Tibial artery (tissue), 4 donors: ENCODE data around the gene CDC5L.

Experiments
- DNase-seq, 2 donors: peaks; one replicate each; pipeline ENCODE4 v3.0.0-alpha.2; 2019
- H3K27ac ChIP-seq, 2 donors: fragments of 200-600 bp; sonication (generic) in 1 of 2; 1 replicate in 1 of 2; 2 replicates in 1 of 2; pipeline ENCODE4 v1.5.1; 2018 to 2019; ENCODE audit warnings: mild to moderate bottlenecking in 1 of 2
- H3K27me3 ChIP-seq, 2 donors: fragments of 200-600 bp; sonication (generic) in 1 of 2; one replicate each; pipeline versions ENCODE4 v1.5.1 to v1.6.0; 2016 to 2019
- H3K36me3 ChIP-seq, 3 donors: fragments of 200-600 bp; sonication (generic) in 2 of 3; one replicate each; pipeline ENCODE4 v1.5.1; 2016 to 2019; ENCODE audit warnings: mild to moderate bottlenecking in 2 of 3
- H3K4me1 ChIP-seq, 4 donors: fragments of 200-600 bp; sonication (generic) in 2 of 4; 1 replicate in 3 of 4; 2 replicates in 1 of 4; pipeline ENCODE4 v1.5.1; 2016 to 2019
- H3K4me3 ChIP-seq, 2 donors: fragments of 200-600 bp; sonication (generic) in 1 of 2; 1 replicate in 1 of 2; 2 replicates in 1 of 2; pipeline ENCODE4 v1.5.1; 2018 to 2019; ENCODE audit warnings: mild to moderate bottlenecking in 2 of 2
- H3K9me3 ChIP-seq, 3 donors: fragments of 200-600 bp; sonication (generic) in 1 of 3; one replicate each; pipeline ENCODE4 v1.5.1; 2016 to 2019
- CTCF ChIP-seq, 2 experiments: fragments of 200-600 bp in 1 of 2; fragments of 450-650 bp in 1 of 2; IDR thresholded peaks; one replicate each; pipeline ENCODE4 v1.5.1; 2017 to 2019; ENCODE audit warnings: antibody characterized with exemption in 2 of 2, mild to moderate bottlenecking in 1 of 2, moderate library complexity in 1 of 2
- intact Hi-C: fragments of 100-400 bp; cut with DNase I; formaldehyde crosslinking; loops from one replicate; pipeline ENCODE4 v1.15.0; 2023; ENCODE audit warnings: low total_unique reads

The CDC5L gene

GRCh38 chr6:44464527-44465310 is 77.2 kb downstream of the CDC5L start:
- no peak overlapping the region for H3K4me3 ChIP-seq
- H3K4me1 ChIP-seq: no peaks in the 10 kb centered on the region
- no peak for DNase-seq
- no peak for TF ChIP-seq CTCF (IDR thresholded peaks at IDR 0.05)
- H3K36me3 ChIP-seq: no peaks in the 10 kb centered on the region
- H3K27ac ChIP-seq: no peak overlapping the region
- peaks cover 0 to 10% of the 10 kb centered on the region in 2 donors for H3K27me3 ChIP-seq
- intact Hi-C loops: no loop called here
- no peaks in the 10 kb centered on the region for H3K9me3 ChIP-seq

GRCh38 chr6:44466955-44467354 is 79.4 kb downstream of the CDC5L start:
- Histone ChIP-seq H3K27me3 (peaks cover 0 to 14% of the 10 kb centered on the region in 2 donors), H3K4me1 (no peaks in the 10 kb centered on the region), H3K4me3 (no peak overlapping the region), H3K36me3 (no peaks in the 10 kb centered on the region), H3K9me3 (no peaks in the 10 kb centered on the region), H3K27ac (no peak overlapping the region)
- DNase-seq: no peak
- TF ChIP-seq CTCF (IDR thresholded peaks at IDR 0.05): no peak
- intact Hi-C loops: no loop called here

GRCh38 chr6:44468835-44469234 is 81.3 kb downstream of the CDC5L start:
- no peak overlapping the region for H3K27ac ChIP-seq
- H3K4me3 ChIP-seq: no peak overlapping the region
- no peak for TF ChIP-seq CTCF (IDR thresholded peaks at IDR 0.05)
- no peaks in the 10 kb centered on the region for H3K4me1 ChIP-seq
- H3K27me3 ChIP-seq: peaks cover 0 to 14% of the 10 kb centered on the region in 2 donors
- no peaks in the 10 kb centered on the region for H3K9me3 ChIP-seq
- no peak for DNase-seq
- H3K36me3 ChIP-seq: no peaks in the 10 kb centered on the region
- intact Hi-C loops: no loop called here

- no peak for TF ChIP-seq CTCF (IDR thresholded peaks at IDR 0.05)
- H3K4me3 ChIP-seq: no peak overlapping the region
- no peak for DNase-seq
- no peak overlapping the region for H3K27ac ChIP-seq
- no peaks in the 10 kb centered on the region for H3K36me3 ChIP-seq
- intact Hi-C loops: loop anchor here (10.0 kb wide), 2 partner anchors 1245 to 1455 kb away; no protein-coding TSS in a partner anchor
- no peaks in the 10 kb centered on the region for H3K4me1 ChIP-seq
- no peaks in the 10 kb centered on the region for H3K9me3 ChIP-seq
- peaks cover 0 to 14% of the 10 kb centered on the region in 2 donors for H3K27me3 ChIP-seq
Measured at GRCh38 chr6:44470115-44470464, 82.6 kb downstream of the CDC5L start.

- Histone ChIP-seq H3K27ac (no peak overlapping the region), H3K27me3 (peaks cover 0 to 14% of the 10 kb centered on the region in 2 donors), H3K4me3 (no peak overlapping the region), H3K4me1 (peaks cover 0 to 4% (median 2%) of the 10 kb centered on the region in 4 donors), H3K36me3 (no peaks in the 10 kb centered on the region), H3K9me3 (no peaks in the 10 kb centered on the region)
- no peak for DNase-seq
- no peak for TF ChIP-seq CTCF (IDR thresholded peaks at IDR 0.05)
- intact Hi-C loops: loop anchor here (10.0 kb wide), 2 partner anchors 1244 to 1454 kb away; no protein-coding TSS in a partner anchor
Measured at GRCh38 chr6:44470746-44471145, 83.2 kb downstream of the CDC5L start.
